GM19193 (cell line): ENCODE measurements around the gene RSPH1.

ENCODE experiments used
- POLR2A ChIP-seq: IDR thresholded peaks from 4 replicates; pipeline ENCODE4 v1.6.1; 2011; ENCODE audit not compliant: insufficient read depth, insufficient read length; ENCODE audit errors: extremely low read depth

RSPH1 gene

GRCh38 chr21:42523941-42524340 lies 27.9 kb upstream of the RSPH1 start:
- no peak for TF ChIP-seq POLR2A

- TF ChIP-seq POLR2A: no peak
Measured at GRCh38 chr21:42523211-42523610, 27.2 kb upstream of the RSPH1 start.

GRCh38 chr21:42522771-42523170 lies 26.7 kb upstream of the RSPH1 start:
- TF ChIP-seq POLR2A: no peak

GRCh38 chr21:42522271-42522670 lies 26.2 kb upstream of the RSPH1 start:
- no peak for TF ChIP-seq POLR2A

GRCh38 chr21:42521805-42522204 lies 25.8 kb upstream of the RSPH1 start:
- TF ChIP-seq POLR2A: no peak

- TF ChIP-seq POLR2A: no peak
Measured at GRCh38 chr21:42521384-42521783, 25.4 kb upstream of the RSPH1 start.

- no peak for TF ChIP-seq POLR2A
Measured at GRCh38 chr21:42520628-42521253, 24.7 kb upstream of the RSPH1 start.

- no peak for TF ChIP-seq POLR2A
Measured at GRCh38 chr21:42518626-42519025, 22.6 kb upstream of the RSPH1 start.

- no peak for TF ChIP-seq POLR2A
Measured at GRCh38 chr21:42518215-42518614, 22.2 kb upstream of the RSPH1 start.

GRCh38 chr21:42515708-42516502 lies 19.9 kb upstream of the RSPH1 start:
- TF ChIP-seq POLR2A: no peak

GRCh38 chr21:42514883-42515228 lies 18.8 kb upstream of the RSPH1 start:
- TF ChIP-seq POLR2A: no peak

- peak; percentile 71 for TF ChIP-seq POLR2A
Measured at GRCh38 chr21:42513985-42514882, 18.2 kb upstream of the RSPH1 start.

GRCh38 chr21:42513151-42513984 lies 17.3 kb upstream of the RSPH1 start, which contains the start of gene SLC37A1:
Gene SLC37A1 (plus strand): TSS chr21:42513852. CDS start chr21:42518455, 4,603 bp downstream.
- no peak for TF ChIP-seq POLR2A

GRCh38 chr21:42512346-42513034 lies 16.5 kb upstream of the RSPH1 start:
- TF ChIP-seq POLR2A: no peak
